GM19467 (cell line): ENCODE measurements around the gene TMEM59.

ENCODE experiments used
- ATAC-seq: cut with Tn5 transposase; IDR thresholded peaks from one replicate; pipeline ENCODE4 v1.9.1; 2021; ENCODE audit warnings: mild to moderate bottlenecking, moderate library complexity; ENCODE audit not compliant: unreplicated experiment

Gene TMEM59

GRCh38 chr1:53986458-53986857, 66.5 kb downstream of the TMEM59 start:
- ATAC-seq = no peak

GRCh38 chr1:53984726-53985125, 68.3 kb downstream of the TMEM59 start:
- no peak for ATAC-seq

DNA sequence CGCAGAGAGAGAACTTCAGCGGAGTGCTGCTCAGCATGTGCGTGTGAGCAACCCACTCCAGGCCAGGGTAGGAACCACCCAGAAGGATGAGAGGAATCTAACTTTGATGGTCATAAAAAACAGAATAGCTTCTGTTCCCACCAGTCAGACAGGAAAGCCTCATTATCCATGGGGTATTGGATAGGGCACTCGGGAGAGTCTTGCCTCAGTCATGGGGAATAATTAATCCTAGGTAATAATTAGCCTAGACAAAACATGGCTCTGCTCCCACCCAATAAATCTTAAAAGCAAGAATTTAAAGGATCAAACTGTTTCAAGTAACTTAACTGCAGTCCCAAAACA, 70.3 kb downstream of the TMEM59 start:
- ATAC-seq = no peak

DNA sequence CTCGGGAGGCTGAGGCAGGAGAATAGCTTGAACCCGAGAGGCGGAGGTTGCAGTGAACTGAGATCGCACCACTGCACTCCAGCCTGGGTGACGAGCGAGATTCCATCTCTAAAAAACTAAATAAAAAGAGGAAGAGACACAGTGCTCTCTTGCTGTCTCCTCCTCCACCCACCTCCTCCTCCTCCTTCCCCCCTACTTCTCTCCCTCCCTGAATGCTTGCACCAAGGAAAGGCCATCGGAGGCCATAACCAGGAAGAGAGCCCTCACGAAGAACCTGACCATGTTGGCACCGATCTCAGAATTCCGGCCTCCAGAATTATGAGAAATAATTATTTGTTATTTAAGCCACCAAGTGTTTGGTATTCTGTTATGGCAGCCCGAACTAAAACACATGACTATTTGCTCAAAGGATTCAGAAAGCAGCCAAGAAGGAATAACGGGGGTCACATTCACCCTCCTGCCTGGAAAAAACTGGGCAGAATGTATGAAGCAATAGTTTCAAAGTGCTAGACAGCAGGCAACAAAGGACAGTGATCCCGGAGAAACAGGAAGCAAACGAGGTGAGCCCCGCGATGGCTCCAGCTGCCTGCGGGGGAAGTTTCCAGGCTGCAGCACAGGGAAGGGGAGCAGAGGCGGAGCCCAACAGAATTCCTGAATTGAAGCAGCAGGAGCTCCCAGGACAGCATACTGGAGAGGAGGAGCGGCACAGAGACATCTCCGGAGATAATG, 70.8 kb downstream of the TMEM59 start:
- ATAC-seq = no peak

DNA sequence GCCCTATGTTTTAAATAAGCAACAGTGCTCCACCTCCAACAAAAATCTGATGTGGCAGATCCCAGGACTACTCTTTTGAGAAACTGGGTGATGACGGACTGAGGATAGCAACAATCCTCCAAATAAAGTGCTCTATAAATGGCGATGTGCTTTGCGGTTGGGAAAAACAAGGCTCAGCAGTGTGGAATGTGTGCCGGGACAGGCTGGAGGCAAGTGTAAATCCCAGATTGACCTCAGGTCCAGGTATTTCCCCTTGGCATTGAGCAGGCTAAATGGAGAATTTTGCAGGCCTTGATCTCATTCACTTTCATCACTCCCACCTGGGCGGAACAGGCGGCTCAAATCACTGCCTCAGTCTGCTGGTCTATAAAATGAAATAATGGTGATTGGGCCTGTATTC, 71.8 kb downstream of the TMEM59 start:
- ATAC-seq = no peak

- no peak for ATAC-seq
Observed at GRCh38 chr1:53979712-53980450, 73.1 kb downstream of the TMEM59 start.
